Inflammatory macrophage treated with lipopolysaccharide for 4 hours (primary cell): Measurements from ENCODE around the gene DLGAP1.

Experiments used
- DNase-seq: peaks from one replicate; pipeline ENCODE4 v3.0.0-alpha.2; 2020

DLGAP1 gene

GRCh38 chr18:3885209-3885792, 569.8 kb downstream of the DLGAP1 start:
- peak; percentile 5 for DNase-seq

DNA sequence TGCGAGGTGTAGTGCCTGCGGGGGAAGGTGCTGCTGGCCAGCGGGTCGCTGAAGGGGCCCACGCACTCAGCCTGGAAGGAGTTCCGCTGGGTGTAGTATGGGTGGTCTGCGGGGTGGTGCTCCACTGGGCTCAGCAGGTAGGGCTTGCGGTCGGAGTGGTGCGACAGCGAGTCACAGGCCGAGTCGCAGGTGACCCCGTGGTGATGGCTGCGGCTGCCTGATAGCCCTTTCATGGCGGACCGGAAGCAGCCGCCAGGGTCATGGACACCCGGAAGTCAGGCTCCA, 575.3 kb downstream of the DLGAP1 start:
- DNase-seq = no peak

DNA sequence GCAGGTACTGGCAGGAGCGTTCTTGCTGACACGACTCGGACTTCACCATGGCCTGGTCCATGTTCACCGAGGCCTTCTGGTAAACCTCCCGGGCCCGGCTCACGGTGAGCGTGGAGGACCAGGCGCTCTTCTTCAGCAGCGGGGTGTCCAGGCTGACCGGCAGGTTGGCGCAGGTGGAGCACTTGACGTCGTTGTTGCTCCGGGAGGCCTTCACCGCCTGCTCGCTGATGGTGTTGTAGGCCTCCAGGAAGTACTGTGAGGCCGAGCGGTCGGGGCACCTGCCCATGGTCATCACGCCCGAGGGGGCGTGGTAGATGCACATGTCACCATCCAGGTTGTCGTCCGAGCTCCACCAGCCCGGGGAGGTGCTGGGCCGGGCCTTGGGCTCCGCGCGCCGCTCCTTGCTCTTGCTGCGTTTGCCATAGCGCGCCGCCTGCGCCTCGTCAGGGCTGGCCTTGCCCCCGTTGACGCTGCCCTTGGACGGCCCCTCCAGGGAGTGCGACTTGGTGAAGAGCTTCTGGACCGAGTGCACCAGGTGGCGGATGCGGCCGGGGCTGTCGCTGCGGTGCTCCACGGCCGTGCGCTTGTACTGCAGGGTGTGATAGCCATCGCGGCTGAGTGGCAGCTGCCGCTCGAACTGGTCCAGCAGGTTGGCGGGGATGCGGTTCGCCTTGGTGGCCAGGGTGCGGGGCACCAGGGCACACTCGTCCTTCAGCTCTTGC, 575.8 kb downstream of the DLGAP1 start:
- DNase-seq = no peak

- DNase-seq = peak; percentile 21
Measured at GRCh38 chr18:3878401-3878800, 576.7 kb downstream of the DLGAP1 start.

DNA sequence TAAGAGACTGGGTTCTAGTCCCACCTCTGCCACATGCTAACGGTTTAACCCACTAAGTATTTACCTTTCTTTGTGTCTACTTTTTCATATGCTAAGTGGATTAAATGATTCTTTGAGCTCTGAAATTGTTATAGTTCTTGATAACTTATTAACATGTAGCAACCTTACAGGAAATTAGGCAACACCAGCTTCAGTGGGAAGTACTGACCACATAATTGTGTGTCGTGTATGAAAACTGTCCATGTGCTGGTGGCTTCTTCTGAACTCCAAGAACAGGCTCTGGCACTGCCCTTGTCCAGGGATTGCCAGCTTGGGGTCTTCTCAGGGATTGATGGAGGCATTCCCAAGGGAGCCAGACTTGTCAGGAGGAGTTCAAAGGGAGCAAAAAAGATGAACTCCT, 577.4 kb downstream of the DLGAP1 start:
- peak; percentile 86 for DNase-seq

DNA sequence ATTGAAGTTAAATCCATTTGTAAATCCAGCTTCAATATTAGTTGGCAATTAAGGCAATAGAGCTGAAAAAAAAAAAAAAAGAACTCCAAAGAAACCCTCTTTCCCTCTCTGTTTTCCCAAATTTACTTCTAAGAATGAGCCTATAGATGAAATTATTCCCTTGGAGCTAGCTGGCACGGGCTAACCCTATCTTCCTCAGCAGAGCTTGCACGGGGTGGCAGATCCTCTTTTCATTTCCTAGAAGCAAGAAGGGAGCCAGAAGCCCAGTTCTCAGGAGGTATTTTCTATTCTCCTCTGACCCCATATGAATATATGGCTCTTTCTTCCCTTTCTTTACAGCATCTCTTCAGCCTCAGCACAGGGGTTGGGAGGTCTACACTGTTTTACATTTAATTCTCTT, 579.1 kb downstream of the DLGAP1 start:
- peak; percentile 31 for DNase-seq

GRCh38 chr18:3875376-3875775, 579.7 kb downstream of the DLGAP1 start:
- peak; percentile 26 for DNase-seq

DNA sequence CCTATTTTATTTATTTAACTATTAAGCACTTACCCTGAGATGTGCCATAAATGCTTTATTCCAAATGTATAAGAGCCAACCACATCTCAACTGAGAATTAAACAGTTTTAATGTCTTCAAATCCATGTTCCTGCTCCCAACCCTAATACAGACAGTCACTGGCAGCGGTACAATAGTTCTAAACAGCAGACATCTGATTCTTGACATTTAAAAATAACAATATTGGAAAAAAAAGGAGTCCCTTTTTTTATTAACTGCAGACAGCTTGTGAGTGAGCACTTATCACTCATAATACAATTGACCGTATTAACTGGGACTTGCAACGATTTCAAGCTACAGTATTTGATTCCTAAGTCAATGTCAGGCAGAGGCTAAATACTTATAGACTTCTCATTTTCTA, 580.5 kb downstream of the DLGAP1 start:
- no peak for DNase-seq

GRCh38 chr18:3874125-3874524, 581.0 kb downstream of the DLGAP1 start:
- no peak for DNase-seq

DNA sequence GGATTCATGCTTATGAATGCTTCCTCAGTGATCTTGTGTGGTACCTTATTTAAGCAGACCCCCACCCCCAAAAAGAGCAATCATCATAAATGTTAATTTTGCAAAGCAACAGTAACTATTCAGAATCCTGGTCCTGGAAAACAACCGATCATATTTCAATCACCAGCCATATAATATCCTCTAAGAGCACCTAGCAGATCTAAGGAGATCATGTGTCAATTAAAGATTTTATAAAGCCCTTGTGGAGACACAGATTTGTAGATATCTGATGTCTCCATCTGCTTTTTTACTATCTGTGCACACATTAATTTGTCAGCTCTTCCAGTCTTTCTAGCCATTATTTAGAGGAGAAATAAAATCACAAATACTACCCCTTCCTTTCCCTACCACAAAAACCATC, 581.4 kb downstream of the DLGAP1 start:
- no peak for DNase-seq

DNA sequence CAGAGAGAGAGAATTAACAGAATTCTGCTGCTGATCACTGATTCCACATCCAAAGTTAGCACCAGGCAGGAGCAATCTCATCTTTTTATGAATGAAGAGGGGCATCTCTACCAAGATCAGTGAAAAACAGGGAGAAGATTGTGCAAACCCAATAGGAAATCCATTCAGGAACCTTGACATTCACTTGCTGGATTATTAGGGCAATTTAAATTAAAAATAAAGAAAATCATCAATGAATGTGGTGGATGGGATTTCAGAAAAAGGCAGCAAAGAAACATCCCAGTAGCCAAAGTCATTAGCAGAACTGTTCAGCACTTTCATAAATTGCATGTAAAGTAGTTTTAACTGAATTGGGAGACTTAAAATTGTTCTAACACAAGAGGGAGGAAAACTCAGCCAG, 581.9 kb downstream of the DLGAP1 start:
- no peak for DNase-seq

DNA sequence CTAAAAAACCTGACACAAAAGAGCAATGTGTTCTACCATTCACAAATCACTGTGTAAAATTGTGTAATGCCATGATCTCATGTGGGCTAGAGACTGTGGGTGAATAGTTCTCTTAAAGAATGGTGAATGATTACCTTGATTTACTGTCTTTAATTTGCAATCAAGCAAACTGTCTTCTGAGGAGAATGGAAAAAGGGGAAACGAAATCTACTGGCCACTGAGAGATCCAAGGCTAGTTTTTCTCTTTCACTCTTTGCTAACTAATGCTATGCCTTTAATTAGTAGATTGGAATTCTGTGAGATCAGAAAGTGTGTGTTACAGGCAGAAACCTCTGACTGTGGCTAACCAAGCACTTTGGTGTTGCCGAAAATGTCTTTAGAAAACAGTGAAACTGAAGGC, 582.5 kb downstream of the DLGAP1 start:
- DNase-seq = peak; percentile 24

DNA sequence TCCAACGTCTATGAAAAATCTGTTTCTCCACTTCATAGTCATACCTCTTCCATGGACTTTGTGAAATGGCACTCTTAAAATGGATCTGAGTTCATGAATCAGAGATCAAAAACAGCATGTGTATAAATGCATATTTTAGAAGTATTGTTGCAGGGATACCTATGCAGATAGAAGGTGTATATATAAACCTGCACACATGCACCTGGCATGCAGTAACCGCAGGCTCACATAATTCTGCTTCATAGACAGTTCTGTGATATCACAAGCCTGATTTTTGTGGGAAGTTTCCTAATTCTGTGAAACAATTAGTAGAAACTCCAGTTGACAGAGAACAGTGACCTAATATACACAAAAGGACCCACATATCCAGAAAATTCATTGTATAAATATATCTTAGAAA, 583.4 kb downstream of the DLGAP1 start:
- no peak for DNase-seq

DNA sequence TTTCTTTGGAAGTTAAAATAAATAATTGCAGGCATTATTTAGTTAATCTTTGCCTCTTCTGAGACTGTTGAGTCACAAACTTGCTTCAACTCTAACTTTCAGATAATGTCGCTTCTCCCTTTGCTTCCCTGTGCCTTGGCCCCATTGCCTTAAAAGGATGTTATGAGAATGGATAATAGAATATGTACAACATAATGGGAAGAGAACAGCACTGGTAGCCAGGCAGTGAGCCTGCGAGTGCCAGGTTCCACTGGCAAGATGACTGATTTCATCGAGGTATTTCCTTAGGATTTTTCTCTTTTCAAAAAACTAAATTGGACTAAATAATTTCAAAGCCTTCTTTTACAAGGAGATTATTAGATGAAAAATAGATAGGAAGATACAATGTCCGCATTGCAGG, 584.2 kb downstream of the DLGAP1 start:
- no peak for DNase-seq

GRCh38 chr18:3869848-3870247, 585.3 kb downstream of the DLGAP1 start:
- DNase-seq = peak; percentile 66

DNA sequence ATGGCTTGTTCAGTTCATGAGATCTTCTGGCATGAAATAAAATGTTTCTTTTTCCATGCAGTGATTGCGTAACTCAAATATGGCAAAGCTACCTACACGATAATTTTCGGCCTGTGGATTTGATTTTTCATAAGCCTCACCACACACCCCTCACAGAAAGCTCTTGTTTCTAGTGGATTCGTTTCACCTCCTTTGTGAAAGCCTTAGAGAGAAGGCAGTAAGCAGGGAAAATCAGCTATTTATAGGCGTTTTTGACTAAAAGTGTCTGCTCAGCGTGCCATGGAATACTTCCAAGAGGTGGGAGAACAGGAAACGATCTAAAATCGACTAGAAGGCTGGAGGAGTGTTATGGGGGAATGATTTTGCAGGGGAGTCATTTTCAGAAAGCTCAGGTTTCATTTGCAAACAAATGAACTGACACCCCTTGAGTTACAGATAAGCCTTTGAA, 587.2 kb downstream of the DLGAP1 start:
- DNase-seq = no peak

GRCh38 chr18:3867236-3867635, 587.9 kb downstream of the DLGAP1 start:
- DNase-seq = no peak

DNA sequence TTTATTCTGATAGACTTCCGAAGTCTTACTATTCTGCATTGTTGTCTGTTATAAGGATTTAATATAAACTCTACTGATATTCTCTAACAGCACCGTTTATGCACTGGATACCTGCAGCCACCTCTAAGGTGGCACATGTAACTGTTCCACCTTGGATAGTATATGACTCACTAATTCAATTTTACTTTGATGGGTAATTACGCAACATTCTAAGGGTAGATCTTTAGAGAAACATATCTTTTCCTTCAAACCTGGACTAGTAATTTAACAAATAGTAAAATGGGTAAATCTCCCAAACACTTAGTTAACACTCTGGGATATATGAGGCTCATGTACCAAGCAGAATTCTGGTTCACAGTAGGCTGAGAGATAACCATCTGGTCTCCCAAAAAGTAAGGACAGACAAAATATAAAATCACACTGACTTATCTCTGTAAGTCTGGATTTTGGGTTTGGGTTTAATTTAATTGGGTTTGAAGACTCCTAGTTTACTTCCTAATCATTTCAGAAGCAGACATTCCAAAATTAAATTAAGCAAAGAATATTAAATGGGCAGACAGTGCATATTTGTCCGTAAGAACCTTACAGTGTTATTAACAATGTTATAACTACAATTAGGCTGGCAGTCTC, 590.3 kb downstream of the DLGAP1 start:
- DNase-seq = no peak

DNA sequence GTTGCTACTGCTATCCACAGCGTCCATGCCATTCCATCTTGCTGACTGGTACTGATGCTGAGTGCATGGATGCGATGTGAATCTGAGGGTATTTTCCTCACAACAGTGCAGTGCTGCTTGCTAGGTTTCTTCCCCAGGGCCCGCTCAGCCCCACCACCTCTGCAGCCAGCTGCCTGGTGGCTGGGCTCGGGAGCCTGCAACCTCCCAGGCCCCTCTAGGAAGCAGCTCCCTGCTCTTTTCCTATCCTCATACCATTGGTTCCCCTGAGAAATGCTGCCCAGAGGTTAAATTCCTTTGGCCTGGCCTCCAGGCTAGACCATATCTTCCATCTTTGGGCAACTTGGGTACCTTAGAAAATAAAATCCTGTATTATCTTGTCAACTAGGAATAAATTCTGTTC, 591.5 kb downstream of the DLGAP1 start:
- DNase-seq = no peak

- no peak for DNase-seq
Measured at GRCh38 chr18:3863006-3863405, 592.1 kb downstream of the DLGAP1 start.

DNA sequence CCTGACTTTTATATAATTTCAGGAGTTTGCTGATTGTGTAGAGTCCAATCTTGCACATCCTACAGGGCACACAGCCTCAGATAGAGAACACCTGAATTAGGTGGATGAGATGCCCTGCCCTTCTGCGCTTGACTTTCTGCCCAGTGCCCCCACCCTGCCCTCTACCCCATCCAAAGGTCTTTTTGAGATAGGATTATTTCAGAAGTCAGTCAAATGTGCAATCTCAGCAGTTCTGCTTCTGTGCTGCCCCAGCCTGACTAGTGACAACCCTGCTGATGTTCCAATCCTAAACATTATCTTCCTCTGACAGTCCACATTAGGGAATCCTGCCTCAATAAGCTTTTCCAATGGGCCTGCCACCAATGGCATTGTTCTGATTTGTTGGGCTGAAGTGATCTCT, 593.6 kb downstream of the DLGAP1 start:
- DNase-seq = no peak

- DNase-seq = no peak
Measured at GRCh38 chr18:3857544-3857943, 597.6 kb downstream of the DLGAP1 start.

DNA sequence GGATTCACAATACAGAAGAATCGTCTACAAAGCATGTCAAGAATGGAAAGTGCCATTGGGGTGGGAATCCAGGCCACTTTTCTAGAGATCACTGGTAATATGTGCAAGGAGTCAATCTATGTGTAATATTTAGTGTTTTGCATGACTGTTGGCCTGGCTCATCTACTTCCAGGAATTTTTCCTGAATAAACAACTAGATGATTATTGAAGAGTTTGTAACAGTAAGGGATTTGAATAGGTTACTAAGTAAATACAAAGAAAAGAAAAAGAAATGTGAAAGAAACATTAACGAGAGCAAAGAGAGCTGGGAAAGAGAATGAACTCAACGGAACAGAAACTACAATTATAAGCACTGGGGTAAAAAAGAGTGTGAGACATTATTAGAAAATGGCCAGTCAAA, 599.1 kb downstream of the DLGAP1 start:
- DNase-seq = no peak

DNA sequence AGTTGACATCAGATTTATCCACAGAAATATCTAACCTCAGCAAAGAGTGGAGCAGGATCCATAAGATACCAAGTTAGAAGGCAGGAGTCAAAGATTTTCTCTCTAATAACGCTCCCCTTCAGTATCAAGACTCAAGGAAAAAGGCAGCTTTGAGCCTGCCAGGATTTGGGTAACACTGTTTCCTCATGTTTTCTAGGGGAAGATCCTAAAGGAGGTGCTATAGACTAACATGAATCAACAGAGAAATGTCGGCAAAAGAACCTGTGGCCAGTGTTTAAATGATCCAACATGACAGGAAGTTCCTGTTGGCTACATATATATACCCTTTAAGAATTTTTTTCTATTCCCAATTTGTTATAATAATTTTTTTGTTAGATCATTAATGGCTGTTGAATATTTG, 602.8 kb downstream of the DLGAP1 start:
- DNase-seq = no peak

- peak; percentile 71 for DNase-seq
Measured at GRCh38 chr18:3851159-3851558, 603.9 kb downstream of the DLGAP1 start.
